ENCODE results near the gene COL9A2. TPM values are rescaled to one million over a fixed set of nuclear protein-coding genes. Genes with fewer than 3 reads are reported as not detected.

Gene COL9A2
- polyA plus RNA-seq, 1 donor from 2014 or later: 2.3 TPM

- no peak overlapping the region for H3K4me2 ChIP-seq (ENCODE audit: low read length)
- H3K36me3 ChIP-seq (ENCODE audit: insufficient read depth, low read length): no peaks in the 10 kb centered on the region
- H4K20me1 ChIP-seq (ENCODE audit: insufficient read depth): no peaks in the 10 kb centered on the region
- H3K27ac ChIP-seq (ENCODE audit: low read length): no peak overlapping the region
- no peaks in the 10 kb centered on the region for H3K9me3 ChIP-seq (ENCODE audit: low read length)
- TF ChIP-seq POLR2AphosphoS5 (IDR thresholded peaks at IDR 0.05) (no peak), EZH2 (IDR thresholded peaks at IDR 0.05; ENCODE audit: borderline replicate concordance, insufficient read depth, low read length, poor library complexity, severe bottlenecking) (no peak), EP300 (conservative IDR thresholded peaks at IDR 0.05; ENCODE audit: poor library complexity, severe bottlenecking) (no peak), RAD21 (conservative IDR thresholded peaks at IDR 0.05) (no peak), CTCF (IDR thresholded peaks at IDR 0.05; ENCODE audit: poor library complexity, severe bottlenecking) (no peak), TAF1 (IDR thresholded peaks at IDR 0.05; ENCODE audit: low read depth) (no peak), SMC3 (conservative IDR thresholded peaks at IDR 0.05; ENCODE audit: poor library complexity) (no peak), MXI1 (conservative IDR thresholded peaks at IDR 0.05; ENCODE audit: poor library complexity, severe bottlenecking) (no peak)
- TF ChIP-seq, protein P1, sequence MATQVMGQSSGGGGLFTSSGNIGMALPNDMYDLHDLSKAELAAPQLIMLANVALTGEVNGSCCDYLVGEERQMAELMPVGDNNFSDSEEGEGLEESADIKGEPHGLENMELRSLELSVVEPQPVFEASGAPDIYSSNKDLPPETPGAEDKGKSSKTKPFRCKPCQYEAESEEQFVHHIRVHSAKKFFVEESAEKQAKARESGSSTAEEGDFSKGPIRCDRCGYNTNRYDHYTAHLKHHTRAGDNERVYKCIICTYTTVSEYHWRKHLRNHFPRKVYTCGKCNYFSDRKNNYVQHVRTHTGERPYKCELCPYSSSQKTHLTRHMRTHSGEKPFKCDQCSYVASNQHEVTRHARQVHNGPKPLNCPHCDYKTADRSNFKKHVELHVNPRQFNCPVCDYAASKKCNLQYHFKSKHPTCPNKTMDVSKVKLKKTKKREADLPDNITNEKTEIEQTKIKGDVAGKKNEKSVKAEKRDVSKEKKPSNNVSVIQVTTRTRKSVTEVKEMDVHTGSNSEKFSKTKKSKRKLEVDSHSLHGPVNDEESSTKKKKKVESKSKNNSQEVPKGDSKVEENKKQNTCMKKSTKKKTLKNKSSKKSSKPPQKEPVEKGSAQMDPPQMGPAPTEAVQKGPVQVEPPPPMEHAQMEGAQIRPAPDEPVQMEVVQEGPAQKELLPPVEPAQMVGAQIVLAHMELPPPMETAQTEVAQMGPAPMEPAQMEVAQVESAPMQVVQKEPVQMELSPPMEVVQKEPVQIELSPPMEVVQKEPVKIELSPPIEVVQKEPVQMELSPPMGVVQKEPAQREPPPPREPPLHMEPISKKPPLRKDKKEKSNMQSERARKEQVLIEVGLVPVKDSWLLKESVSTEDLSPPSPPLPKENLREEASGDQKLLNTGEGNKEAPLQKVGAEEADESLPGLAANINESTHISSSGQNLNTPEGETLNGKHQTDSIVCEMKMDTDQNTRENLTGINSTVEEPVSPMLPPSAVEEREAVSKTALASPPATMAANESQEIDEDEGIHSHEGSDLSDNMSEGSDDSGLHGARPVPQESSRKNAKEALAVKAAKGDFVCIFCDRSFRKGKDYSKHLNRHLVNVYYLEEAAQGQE (IDR thresholded peaks at IDR 0.05; ENCODE audit: borderline replicate concordance): no peak
- H3K4me3 ChIP-seq (ENCODE audit: low read length): no peak overlapping the region
- no peaks in the 10 kb centered on the region for H3K9me2 ChIP-seq (ENCODE audit: insufficient read depth, low read length)
- H3K9ac ChIP-seq (ENCODE audit: low read length): no peak overlapping the region
- H2AFZ ChIP-seq (ENCODE audit: low read depth, low read length): no peak overlapping the region
- peaks cover 31% of the 10 kb centered on the region for H3K79me2 ChIP-seq (replicated peaks; ENCODE audit: insufficient read depth, low read length)
- H3F3A ChIP-seq (ENCODE audit: insufficient read depth, low read length, poor library complexity, severe bottlenecking): no peaks in the 10 kb centered on the region
- no peaks in the 10 kb centered on the region for H3K27me3 ChIP-seq (ENCODE audit: insufficient read depth, low read depth, low read length)
Measured at GRCh38 chr1:40255231-40255630, 61.9 kb downstream of the COL9A2 start.

DNA sequence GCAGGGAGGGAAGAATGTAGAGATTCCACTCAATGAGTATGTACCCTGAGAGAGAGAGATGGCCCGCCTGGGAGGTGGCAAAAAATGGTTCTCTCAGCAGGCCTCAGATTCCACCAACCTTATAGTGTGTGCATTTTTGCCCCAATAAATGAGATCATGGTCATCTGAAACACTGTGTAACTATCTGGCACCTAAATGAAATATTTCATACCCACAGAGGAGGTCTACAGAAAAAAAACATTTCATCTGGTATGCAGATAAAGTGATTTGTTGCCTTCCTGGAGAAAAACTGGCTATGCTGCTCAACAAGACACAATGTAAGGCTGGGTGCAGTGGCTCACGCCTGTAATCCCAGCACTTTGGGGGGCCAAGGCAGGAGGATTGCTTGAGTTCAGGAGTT, 64.5 kb downstream of the COL9A2 start:
- TF ChIP-seq CTCF (IDR thresholded peaks at IDR 0.05; ENCODE audit: poor library complexity, severe bottlenecking) (no peak), SMC3 (conservative IDR thresholded peaks at IDR 0.05; ENCODE audit: poor library complexity) (no peak), TAF1 (IDR thresholded peaks at IDR 0.05; ENCODE audit: low read depth) (no peak), RAD21 (conservative IDR thresholded peaks at IDR 0.05) (no peak), EP300 (conservative IDR thresholded peaks at IDR 0.05; ENCODE audit: poor library complexity, severe bottlenecking) (no peak), EZH2 (IDR thresholded peaks at IDR 0.05; ENCODE audit: borderline replicate concordance, insufficient read depth, low read length, poor library complexity, severe bottlenecking) (no peak), MXI1 (conservative IDR thresholded peaks at IDR 0.05; ENCODE audit: poor library complexity, severe bottlenecking) (no peak), POLR2AphosphoS5 (IDR thresholded peaks at IDR 0.05) (no peak)
- TF ChIP-seq, protein P1 (IDR thresholded peaks at IDR 0.05; ENCODE audit: borderline replicate concordance): no peak

More for the DNA sequence above, 64.5 kb downstream of the COL9A2 start:
- Histone ChIP-seq H3K4me2 (ENCODE audit: low read length) (no peak overlapping the region), H4K20me1 (ENCODE audit: insufficient read depth) (no peaks in the 10 kb centered on the region), H3K9me2 (ENCODE audit: insufficient read depth, low read length) (no peaks in the 10 kb centered on the region), H3K79me2 (replicated peaks; ENCODE audit: insufficient read depth, low read length) (peaks cover 17% of the 10 kb centered on the region), H3K9ac (ENCODE audit: low read length) (no peak overlapping the region), H3F3A (ENCODE audit: insufficient read depth, low read length, poor library complexity, severe bottlenecking) (no peaks in the 10 kb centered on the region), H3K4me3 (ENCODE audit: low read length) (no peak overlapping the region), H3K36me3 (ENCODE audit: insufficient read depth, low read length) (no peaks in the 10 kb centered on the region), H3K27me3 (ENCODE audit: insufficient read depth, low read depth, low read length) (no peaks in the 10 kb centered on the region), H3K9me3 (ENCODE audit: low read length) (no peaks in the 10 kb centered on the region), H3K27ac (ENCODE audit: low read length) (no peak overlapping the region), H2AFZ (ENCODE audit: low read depth, low read length) (no peak overlapping the region)

All from neural cell (in vitro differentiated cells).